HG02938 (cell line): ENCODE data around the gene IRX5.

ENCODE experiments used
- ATAC-seq: cut with Tn5 transposase; IDR thresholded peaks from one replicate; pipeline ENCODE4 v1.9.1; 2021; ENCODE audit warnings: mild to moderate bottlenecking, moderate library complexity; ENCODE audit not compliant: unreplicated experiment

IRX5 gene

DNA sequence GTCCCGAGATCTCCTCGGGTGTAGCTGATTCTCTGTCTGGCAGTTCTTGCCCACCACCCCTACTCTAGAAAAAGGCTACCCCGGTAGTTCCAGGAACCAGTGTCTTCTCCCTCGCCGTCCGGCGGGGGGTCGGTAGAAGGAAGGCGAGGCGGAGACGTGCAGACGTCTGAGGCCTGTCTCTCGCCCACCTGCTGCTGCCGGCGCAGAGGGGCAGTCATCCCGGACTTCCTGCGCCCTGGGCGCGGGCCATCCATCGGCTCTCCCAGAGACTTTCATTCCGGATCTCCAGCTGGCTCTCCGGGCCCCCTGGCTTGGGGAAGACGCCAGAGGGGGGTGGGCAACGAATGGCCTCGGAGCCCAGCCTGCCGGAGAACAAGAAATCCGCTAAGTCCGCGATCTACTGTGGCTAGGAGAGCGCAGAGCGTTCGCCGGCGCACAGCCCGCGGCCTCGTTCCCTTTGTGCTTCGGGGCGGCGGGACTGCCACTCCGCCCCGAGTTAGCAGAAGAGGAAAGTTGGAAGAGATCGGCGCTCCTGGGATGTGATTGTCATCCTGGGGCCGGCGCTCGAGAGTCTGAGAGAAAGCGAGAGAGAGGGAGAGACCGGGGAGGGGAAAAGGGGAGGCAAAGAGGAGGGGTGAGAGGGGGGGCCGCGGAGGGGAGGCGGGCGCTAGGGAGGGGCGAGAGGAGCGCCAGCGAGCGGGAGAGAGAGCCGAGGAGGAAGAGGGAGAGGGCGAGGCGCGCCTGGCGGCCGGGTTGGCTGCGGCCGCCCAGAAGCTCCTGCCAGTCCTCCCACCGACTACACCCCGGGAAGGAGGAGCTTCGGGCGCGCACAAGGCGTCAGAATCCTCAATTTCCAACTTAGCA, at the start of gene IRX5:
Gene IRX5, plus strand, starts transcription at position 861 of the 864 bp plus-strand sequence. CDS start 334 bp downstream, outside the sequence.
- no peak for ATAC-seq

DNA sequence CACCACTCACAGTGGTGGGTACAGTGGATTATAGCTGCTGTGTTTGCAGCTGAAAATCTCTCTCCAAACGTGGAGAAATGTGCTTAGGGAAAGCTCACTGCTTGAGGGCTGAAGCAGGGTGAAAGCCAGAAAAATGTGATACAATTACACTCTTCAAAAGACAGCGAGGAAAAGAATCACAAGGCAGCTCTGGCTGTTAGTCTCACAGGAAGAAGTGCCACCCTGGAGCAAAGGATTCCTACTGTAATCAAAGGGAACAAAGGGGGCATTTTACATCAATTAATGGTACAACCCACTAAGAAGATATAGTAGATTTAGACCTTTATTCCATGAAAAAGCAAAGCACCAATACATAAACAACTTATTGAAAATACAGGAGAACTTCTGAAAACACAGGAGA, 48.1 kb upstream of the IRX5 start:
- no peak for ATAC-seq

DNA sequence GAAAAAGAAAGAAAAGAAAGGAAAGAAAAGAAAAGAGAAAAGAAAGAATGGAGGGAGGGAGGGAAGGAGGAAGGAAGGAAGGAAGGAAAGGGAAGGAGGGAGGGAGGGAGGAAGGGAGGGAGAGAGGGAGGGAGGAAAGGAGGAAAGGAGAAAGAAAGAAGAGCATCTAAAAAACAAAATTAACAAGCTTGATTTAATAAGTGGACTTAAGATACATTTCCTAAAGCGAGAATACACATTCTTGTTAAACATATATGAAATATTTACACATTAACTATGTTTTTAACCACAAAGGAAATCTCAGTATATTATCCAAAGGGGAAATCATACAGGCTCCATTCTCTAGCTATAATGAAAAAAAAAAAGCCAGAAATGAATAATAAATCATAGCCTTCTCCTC, 47.3 kb upstream of the IRX5 start:
- no peak for ATAC-seq

- no peak for ATAC-seq
Measured at GRCh38 chr16:54886078-54886477, 44.6 kb upstream of the IRX5 start.

- ATAC-seq: no peak
Measured at GRCh38 chr16:54890381-54890780, 40.3 kb upstream of the IRX5 start.

DNA sequence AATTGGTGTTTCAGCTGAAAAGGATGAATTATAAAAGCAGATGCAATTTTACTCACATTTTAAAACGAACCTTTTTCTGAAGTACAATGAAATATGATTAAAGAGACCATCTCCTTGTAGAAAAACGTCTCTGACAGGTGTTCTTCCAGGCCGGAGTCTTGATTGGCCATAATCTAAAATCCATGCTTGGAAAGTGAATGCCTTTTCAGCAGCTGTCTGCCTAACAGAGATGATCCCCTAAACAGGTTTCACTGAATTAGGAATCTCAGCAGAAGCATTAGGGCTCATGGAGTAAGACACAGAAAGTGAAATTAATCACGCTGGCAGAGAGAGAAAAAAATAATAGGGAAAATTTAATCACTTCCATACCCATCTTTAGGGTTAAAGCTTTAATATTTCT, 39.3 kb upstream of the IRX5 start:
- no peak for ATAC-seq

DNA sequence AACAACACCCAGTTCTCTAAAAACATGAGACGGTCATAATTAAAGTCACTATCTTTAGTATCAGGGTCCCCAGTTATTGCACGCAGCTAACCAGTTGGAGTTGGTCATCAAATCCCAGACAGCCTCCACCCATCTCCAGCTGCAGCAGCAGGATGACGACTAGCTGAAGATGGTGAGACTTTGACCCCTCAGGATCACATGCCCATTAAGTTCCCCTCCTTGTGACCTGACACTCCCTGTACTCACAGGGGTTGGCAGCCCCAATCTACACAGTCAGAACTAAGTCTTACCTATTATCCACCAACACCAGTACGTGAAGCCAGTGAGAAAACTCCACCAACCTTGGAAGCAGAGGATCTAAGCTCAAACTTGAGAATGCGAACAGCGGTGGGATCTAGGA, 37.7 kb upstream of the IRX5 start:
- ATAC-seq: no peak

GRCh38 chr16:54897930-54898329, 32.7 kb upstream of the IRX5 start:
- ATAC-seq: no peak

- ATAC-seq: no peak
Measured at GRCh38 chr16:54901606-54902005, 29.1 kb upstream of the IRX5 start.

DNA sequence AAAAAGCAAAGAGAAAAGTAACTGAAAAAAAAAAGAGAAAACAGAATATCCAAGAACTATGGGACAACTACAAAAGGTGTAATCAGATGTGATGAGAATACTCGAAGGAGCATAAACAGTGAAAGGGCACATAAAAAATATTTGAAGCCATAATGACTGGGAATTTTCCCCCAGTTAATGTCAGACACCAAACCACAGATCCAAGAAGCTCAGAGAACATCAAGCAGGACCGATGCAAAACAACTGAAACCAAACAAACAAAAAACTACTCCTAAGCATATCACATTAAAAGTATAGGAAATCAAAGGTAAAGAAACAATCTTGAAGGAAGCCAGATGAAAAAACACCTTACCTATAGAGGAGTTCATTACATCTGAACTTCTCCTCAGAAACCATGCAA, 27.6 kb upstream of the IRX5 start:
- ATAC-seq: no peak

DNA sequence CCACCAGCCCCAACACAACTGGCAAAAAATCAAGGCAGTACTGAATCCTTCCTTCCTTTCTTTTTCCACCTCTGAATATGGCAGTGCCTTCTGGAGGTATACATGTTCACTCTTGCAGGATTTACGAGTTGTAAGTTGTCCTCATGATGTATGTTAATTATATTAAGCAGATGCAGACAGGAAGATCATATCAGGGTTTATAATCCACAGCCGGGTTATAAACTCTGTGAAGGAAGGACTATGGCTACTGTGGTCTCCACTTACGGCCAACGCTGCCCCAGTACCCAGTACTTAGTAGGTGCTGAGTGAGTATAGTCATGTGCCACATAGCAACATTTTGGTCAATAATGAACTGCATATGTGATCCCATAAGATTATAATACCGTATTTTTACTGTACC, 19.6 kb upstream of the IRX5 start:
- ATAC-seq: no peak

DNA sequence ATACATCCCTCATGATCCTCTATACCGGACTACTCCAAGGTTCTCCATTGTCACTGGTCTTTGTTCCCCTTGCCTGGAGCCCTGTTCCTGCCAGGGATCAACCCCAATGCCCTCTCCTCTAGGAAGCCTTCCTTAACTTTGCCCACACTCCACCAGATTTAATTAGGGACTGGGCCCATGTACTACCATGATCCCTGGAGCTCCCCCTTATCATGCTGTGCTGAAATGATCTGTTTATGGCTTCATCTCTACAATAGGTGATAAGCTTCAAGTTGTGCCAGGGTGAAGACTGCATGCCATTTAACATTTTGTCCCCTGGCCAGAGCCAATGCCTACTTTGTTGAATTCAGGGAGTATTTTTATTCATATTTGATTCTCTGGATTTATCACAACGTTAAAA, 17.9 kb upstream of the IRX5 start:
- no peak for ATAC-seq

DNA sequence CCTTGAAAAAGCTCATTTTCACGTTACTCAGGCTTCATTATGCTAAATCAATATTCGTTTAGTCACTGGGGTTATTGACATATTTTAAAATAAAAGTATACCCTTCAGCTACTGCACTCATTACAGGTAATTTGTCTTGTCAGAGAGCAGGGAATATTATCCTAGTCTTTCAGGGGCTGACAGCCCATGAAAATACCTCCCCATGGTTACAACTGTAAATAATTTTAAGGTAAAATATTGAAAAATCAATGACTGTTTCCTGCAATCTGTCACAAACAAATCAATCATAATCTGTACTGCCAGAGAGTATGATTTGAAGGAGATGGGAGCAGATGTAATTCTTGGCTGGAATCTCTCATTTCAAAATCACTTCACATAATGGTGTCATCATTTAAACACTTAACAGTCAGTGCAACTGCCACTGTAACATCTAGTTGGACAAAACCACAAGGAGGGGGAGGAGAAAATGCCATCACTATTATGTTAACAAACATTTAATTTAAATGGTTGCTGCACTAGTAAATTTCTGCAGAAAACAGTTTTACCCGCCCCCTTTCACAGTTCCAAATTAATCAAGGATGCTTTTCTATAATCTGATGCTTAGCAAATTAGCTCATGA, 9.3 kb upstream of the IRX5 start:
- ATAC-seq: no peak

GRCh38 chr16:54923055-54923473, 7.6 kb upstream of the IRX5 start:
- ATAC-seq: no peak

DNA sequence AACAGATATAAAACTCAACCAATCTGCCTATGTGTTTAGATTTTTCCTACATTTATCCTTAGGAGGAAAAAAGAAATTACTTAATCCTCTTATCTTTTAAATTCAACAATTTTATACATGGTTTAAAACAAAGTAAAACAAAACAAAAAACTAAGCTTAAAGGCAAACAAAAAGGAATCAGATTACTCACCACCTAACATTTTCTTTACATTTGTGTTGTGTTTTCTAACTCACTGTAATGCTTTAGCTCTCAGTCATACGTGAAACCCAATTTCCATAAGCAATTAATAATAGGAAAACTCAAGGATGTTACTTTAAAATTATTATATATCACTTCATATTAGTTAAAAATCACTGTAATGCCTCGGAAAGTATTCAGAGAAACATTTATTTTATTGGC, 6.7 kb upstream of the IRX5 start:
- no peak for ATAC-seq

DNA sequence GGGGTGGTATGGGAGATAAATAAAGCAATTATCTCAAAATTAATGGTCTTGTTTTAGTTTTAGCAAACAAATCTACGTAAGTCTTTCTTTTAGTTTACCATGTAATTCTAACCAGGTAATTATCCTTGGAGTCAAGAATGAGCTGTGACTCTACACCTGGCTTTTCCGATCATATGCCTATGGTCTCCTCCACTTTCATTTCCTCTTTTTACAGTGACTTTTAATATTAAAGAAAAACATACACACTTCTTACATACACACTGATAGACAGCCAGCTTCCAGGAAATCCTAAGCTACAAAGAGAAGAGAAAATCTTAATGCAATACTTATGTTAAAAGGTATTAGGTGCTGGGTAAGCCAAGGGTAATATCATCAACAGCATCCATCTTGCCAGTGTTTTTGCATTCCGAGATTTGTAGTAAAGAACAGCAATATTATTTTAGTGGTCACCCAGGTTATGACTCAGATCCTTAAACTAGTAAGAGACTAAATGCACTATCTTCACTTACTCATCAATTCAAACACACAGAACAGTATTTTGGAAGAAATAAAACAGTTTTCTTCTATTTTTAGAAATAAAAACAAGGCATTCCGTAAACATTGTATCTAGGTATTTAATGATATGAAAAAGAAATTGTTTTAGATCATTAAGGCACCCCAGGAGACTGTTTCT, 4.4 kb upstream of the IRX5 start:
- ATAC-seq: no peak

DNA sequence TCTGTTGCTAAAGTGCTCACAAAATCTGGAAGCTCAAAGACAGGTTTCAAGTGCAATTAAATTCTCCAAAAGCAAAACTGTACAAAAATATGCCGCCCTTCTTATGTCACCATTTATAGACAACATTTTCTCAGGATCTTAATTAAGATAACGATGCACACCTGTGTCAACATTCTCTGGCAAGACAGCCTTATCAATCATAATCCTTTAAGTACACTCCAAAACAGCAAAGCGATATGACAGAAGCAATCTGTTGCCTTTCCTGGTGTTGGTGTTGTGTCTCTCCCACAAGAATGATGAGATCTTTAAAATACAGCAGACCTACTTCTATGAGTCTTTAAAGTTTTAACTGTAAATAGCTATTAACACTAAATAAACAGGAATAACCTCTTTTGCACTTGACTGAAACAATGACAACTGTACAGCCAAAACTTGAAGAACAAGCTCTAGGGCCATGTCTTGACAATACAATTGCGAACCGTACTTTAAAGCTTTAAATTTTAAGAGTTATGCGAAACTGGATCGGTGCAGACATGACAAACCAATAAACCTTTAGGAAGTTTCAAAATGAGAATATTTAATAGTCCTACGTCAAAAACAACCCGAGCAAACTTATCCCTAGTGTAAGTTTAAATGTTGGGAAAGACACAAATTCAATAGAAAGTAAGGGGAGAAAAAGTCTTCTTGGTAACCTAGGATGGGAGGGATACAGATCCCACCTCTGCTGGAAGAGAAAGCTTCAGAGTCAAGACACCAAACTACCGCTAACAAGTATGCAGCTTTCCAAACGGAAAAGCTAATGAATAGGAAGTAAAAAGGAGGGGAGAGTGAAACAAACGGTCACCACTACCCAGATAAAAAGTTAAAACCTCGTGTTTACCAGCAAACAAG, 3.3 kb upstream of the IRX5 start:
- ATAC-seq: no peak

DNA sequence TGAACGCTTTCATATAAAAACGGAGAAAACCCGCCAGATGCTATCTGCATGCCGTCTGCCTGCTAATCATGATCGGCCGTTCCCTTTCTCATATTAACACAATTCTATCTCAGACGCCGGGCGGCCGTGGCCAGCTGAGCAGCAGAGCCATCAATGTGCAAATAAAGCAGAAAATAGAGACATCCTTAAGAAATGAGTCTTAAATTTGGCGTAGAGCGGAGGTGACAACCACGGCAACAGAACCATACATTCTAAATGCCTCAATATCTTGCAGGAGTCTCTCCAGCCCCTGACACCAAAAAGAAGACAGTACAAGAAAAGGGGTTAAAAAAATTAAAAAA, 2.7 kb upstream of the IRX5 start:
- ATAC-seq: no peak

DNA sequence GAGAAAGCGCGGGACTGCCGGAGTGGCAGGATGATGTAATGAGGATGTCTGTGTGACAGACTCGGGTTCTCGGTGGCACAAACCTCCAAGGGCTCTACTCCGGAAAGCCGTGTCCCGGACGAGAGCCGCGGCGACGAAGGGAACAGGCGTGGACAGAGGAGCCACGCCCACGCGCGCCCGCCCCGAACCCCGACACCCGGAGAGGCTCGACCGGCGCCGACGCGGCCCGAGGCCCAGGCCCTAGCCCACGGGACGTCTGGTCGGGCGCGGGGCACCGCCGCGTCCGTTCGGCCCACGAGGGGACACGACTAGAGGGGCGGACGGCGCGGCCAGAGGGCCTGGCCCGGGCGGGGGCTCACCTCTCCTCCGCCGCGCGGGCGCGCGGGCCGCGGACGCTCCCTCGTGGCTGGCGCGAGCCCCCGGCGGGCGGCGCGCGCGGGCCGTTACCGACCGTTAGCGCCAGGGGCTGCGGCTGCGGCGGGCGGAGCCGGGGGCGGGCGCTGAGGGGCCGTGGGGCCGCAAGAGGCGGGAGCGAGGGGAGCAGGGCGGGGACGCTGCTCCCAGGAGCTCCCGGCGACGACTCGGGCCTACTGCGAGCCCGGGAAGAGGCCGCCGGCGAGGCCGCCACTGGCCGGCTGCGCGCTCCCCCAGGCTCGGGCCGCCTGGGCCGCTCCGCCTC, 2.1 kb upstream of the IRX5 start:
- ATAC-seq: peak; percentile 22
